Measurements from ENCODE around the gene TEX38. TPM values are rescaled to one million over a fixed set of nuclear protein-coding genes. Genes with fewer than 3 reads are reported as not detected.
"Not testable (repeated sequence)": the region's sequence is repeated elsewhere in the genome, so short reads cannot be mapped to it uniquely, and the experiment has no call there.

Gene TEX38
- total and polyA plus RNA-seq, 3 donors from 2014 or later = 150 to 432 (median 362) TPM

- no peaks in the 10 kb centered on the region for H3K36me3 ChIP-seq (ENCODE audit: low read depth, missing control alignments)
- intact Hi-C loops (cut with DNase I; ENCODE audit: low total_unique reads) = no loop called here
- no peaks in the 10 kb centered on the region for H3K9me3 ChIP-seq
- H3K4me1 ChIP-seq = no peaks in the 10 kb centered on the region
- no peak overlapping the region for H3K4me3 ChIP-seq
- 98 to 100% methylated on average over 3 of the region's 3 CpGs for WGBS, 2 donors
- no peak for TF ChIP-seq POLR2A (IDR thresholded peaks at IDR 0.05)
- TF ChIP-seq CTCF (IDR thresholded peaks at IDR 0.05) = no peak
- no peak for DNase-seq
- H3K27ac ChIP-seq = no peak overlapping the region
- H3K27me3 ChIP-seq = no peaks in the 10 kb centered on the region
Observed at GRCh38 chr1:46647611-46648010, 24.0 kb upstream of the TEX38 start.

DNA sequence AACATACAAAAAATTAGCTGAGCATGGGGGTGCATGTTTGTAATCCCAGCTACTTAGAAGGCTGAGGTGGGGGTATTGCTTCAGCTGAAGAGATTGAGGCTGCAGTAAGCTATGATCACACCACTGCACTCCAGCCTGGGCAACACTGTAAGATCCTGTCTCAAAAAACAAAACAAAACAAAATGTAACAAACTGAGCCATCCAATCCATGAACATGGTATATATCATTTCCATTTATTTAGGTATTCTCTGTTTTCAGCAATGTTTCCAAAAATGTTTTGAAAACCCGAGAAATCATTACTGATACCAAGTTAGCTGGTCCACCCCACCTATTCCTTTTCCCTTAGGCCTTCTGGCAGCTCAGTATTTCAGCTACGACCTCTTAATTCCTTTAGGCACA is 21.9 kb upstream of the TEX38 start:
- no peaks in the 10 kb centered on the region for H3K27me3 ChIP-seq
- intact Hi-C loops (cut with DNase I; ENCODE audit: low total_unique reads) = no loop called here
- H3K4me3 ChIP-seq = no peak overlapping the region
- H3K27ac ChIP-seq = no peak overlapping the region
- DNase-seq = no peak
- 94 to 98% methylated on average over 2 of the region's 2 CpGs for WGBS, 2 donors
- no peak for TF ChIP-seq CTCF (IDR thresholded peaks at IDR 0.05)
- TF ChIP-seq POLR2A (IDR thresholded peaks at IDR 0.05) = no peak
- no peaks in the 10 kb centered on the region for H3K36me3 ChIP-seq (ENCODE audit: low read depth, missing control alignments)
- no peaks in the 10 kb centered on the region for H3K9me3 ChIP-seq
- H3K4me1 ChIP-seq = no peaks in the 10 kb centered on the region

DNA sequence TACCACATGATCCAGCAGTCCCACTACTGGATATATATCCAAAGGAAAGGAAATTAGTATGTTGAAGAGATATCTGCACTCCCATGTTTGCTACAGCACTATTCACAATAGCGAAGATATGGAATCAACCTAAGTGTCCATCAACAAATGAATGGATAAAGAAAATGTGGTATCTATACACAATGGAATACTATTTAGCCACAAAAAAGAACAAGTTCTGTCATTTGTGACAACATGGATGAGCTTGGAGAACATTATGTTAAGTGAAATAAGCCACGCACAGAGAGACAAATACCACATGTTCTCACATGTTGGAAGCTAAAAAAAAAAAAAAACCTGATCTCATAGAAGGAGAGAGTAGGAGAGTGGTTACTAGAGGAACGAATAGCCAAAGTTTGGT is 21.2 kb upstream of the TEX38 start:
- Histone ChIP-seq H3K27ac (no peak overlapping the region), H3K4me3 (no peak overlapping the region), H3K27me3 (no peaks in the 10 kb centered on the region), H3K9me3 (no peaks in the 10 kb centered on the region), H3K36me3 (ENCODE audit: low read depth, missing control alignments) (no peaks in the 10 kb centered on the region), H3K4me1 (no peaks in the 10 kb centered on the region)
- DNase-seq = no peak
- no peak for TF ChIP-seq CTCF (IDR thresholded peaks at IDR 0.05)
- TF ChIP-seq POLR2A (IDR thresholded peaks at IDR 0.05) = no peak
- WGBS, 2 donors = 97 to 98% methylated on average over 3 of the region's 3 CpGs
- intact Hi-C loops (cut with DNase I; ENCODE audit: low total_unique reads) = no loop called here

GRCh38 chr1:46651152-46651551 is 20.5 kb upstream of the TEX38 start:
- 96 to 100% methylated on average over 2 to 3 of the region's 3 CpGs for WGBS, 2 donors
- not testable (repeated sequence) for H3K36me3 ChIP-seq (ENCODE audit: low read depth, missing control alignments); H3K9me3 ChIP-seq

GRCh38 chr1:46652321-46653100 is 19.1 kb upstream of the TEX38 start:
- no peak for DNase-seq
- Histone ChIP-seq H3K27ac (no peak overlapping the region), H3K4me3 (no peak overlapping the region), H3K4me1 (no peaks in the 10 kb centered on the region), H3K9me3 (no peaks in the 10 kb centered on the region), H3K36me3 (ENCODE audit: low read depth, missing control alignments) (no peaks in the 10 kb centered on the region), H3K27me3 (no peaks in the 10 kb centered on the region)
- intact Hi-C loops (cut with DNase I; ENCODE audit: low total_unique reads) = no loop called here
- WGBS, 2 donors = 69 to 74% methylated on average over 6 of the region's 6 CpGs
- no peak for TF ChIP-seq CTCF (IDR thresholded peaks at IDR 0.05)
- no peak for TF ChIP-seq POLR2A (IDR thresholded peaks at IDR 0.05)

More at GRCh38 chr1:46651152-46651551, 20.5 kb upstream of the TEX38 start:
- H3K4me1 ChIP-seq; DNase-seq; intact Hi-C loops (cut with DNase I; ENCODE audit: low total_unique reads); H3K27me3 ChIP-seq; H3K4me3 ChIP-seq; H3K27ac ChIP-seq: not testable (repeated sequence)
